A549 (cell line): Measurements from ENCODE around the gene BOK.

ENCODE experiments used
- HOXA7 ChIP-seq: fragments of 250-450 bp; sonication (Bioruptor Pico); IDR thresholded peaks from 2 replicates; pipeline ENCODE4 v1.5.0; 2020; ENCODE audit warnings: mild to moderate bottlenecking, moderate library complexity
- MAFK ChIP-seq: fragments of 450-650 bp; IDR thresholded peaks from 2 replicates; pipeline ENCODE4 v1.6.1; 2014; ENCODE audit not compliant: partially characterized antibody
- RAD21 ChIP-seq, 2 experiments: fragments of >200 bp in 1 of 2; sonication (Bioruptor Twin) in 1 of 2; formaldehyde crosslinking in 1 of 2; IDR thresholded peaks in 1 of 2; conservative IDR thresholded peaks in 1 of 2; 2 replicates in 1 of 2; 3 replicates in 1 of 2; pipeline ENCODE4 v1.6.1; 2012 to 2018; ENCODE audit warnings: inconsistent platforms in 1 of 2
- TF ChIP-seq, protein P1 (sequence below): fragments of >200 bp; sonication (Bioruptor Twin); formaldehyde crosslinking; IDR thresholded peaks from 3 replicates; pipeline ENCODE4 v1.5.1; 2016
- TF ChIP-seq, protein P2 (sequence below): fragments of 200-600 bp; sonication (generic); IDR thresholded peaks from 2 replicates; pipeline ENCODE4 v1.6.1; 2016; ENCODE audit warnings: antibody characterized with exemption, mild to moderate bottlenecking, moderate library complexity
- TF ChIP-seq, protein P3 (sequence below): IDR thresholded peaks from 2 replicates; pipeline ENCODE4 v1.6.1; 2012
- TF ChIP-seq, protein P4 (sequence below): fragments of >200 bp; sonication (Bioruptor Twin); formaldehyde crosslinking; IDR thresholded peaks from 3 replicates; pipeline ENCODE4 v1.6.1; 2016

DNA sequence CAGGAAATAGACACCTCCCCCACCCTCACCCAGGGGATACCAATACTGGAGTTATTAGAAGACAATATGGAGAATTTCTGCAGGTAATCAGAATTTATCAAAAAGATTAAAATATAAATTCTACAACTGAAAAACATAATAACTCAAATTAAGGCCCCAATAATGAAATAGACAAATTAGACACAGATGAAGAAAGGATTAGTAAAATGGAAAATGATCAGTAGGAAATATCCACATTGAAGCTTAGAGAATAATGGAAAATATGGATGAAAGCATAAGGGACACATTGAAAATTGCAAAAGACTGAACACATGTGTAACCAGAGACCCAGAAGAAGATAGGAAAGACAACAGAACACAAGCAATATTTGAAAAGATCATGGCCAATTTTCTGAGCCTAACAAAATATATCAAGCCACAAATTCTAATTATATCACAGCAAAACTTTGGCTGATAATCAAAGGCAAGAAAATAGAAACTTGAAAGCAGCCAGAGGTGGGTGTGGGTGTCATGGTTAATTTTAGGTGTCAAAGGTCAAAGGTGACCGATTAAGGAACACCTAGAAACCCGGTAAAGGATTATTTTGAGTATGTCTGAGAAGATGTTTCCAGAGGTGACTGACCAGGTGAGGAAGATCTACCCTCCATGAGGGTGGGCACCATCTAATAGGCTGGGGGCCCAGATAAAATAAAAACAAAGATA lies 28.2 kb downstream of the BOK start:
- TF ChIP-seq, protein P1, sequence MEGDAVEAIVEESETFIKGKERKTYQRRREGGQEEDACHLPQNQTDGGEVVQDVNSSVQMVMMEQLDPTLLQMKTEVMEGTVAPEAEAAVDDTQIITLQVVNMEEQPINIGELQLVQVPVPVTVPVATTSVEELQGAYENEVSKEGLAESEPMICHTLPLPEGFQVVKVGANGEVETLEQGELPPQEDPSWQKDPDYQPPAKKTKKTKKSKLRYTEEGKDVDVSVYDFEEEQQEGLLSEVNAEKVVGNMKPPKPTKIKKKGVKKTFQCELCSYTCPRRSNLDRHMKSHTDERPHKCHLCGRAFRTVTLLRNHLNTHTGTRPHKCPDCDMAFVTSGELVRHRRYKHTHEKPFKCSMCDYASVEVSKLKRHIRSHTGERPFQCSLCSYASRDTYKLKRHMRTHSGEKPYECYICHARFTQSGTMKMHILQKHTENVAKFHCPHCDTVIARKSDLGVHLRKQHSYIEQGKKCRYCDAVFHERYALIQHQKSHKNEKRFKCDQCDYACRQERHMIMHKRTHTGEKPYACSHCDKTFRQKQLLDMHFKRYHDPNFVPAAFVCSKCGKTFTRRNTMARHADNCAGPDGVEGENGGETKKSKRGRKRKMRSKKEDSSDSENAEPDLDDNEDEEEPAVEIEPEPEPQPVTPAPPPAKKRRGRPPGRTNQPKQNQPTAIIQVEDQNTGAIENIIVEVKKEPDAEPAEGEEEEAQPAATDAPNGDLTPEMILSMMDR = no peak
- TF ChIP-seq, protein P2, sequence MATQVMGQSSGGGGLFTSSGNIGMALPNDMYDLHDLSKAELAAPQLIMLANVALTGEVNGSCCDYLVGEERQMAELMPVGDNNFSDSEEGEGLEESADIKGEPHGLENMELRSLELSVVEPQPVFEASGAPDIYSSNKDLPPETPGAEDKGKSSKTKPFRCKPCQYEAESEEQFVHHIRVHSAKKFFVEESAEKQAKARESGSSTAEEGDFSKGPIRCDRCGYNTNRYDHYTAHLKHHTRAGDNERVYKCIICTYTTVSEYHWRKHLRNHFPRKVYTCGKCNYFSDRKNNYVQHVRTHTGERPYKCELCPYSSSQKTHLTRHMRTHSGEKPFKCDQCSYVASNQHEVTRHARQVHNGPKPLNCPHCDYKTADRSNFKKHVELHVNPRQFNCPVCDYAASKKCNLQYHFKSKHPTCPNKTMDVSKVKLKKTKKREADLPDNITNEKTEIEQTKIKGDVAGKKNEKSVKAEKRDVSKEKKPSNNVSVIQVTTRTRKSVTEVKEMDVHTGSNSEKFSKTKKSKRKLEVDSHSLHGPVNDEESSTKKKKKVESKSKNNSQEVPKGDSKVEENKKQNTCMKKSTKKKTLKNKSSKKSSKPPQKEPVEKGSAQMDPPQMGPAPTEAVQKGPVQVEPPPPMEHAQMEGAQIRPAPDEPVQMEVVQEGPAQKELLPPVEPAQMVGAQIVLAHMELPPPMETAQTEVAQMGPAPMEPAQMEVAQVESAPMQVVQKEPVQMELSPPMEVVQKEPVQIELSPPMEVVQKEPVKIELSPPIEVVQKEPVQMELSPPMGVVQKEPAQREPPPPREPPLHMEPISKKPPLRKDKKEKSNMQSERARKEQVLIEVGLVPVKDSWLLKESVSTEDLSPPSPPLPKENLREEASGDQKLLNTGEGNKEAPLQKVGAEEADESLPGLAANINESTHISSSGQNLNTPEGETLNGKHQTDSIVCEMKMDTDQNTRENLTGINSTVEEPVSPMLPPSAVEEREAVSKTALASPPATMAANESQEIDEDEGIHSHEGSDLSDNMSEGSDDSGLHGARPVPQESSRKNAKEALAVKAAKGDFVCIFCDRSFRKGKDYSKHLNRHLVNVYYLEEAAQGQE = no peak
- TF ChIP-seq, protein P3, sequence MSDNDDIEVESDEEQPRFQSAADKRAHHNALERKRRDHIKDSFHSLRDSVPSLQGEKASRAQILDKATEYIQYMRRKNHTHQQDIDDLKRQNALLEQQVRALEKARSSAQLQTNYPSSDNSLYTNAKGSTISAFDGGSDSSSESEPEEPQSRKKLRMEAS = no peak
- TF ChIP-seq, protein P4, sequence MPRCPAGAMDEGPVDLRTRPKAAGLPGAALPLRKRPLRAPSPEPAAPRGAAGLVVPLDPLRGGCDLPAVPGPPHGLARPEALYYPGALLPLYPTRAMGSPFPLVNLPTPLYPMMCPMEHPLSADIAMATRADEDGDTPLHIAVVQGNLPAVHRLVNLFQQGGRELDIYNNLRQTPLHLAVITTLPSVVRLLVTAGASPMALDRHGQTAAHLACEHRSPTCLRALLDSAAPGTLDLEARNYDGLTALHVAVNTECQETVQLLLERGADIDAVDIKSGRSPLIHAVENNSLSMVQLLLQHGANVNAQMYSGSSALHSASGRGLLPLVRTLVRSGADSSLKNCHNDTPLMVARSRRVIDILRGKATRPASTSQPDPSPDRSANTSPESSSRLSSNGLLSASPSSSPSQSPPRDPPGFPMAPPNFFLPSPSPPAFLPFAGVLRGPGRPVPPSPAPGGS = no peak
- no peak for TF ChIP-seq RAD21 (conservative IDR thresholded peaks at IDR 0.05 in 1 of 2, IDR thresholded peaks at IDR 0.05 in 1 of 2)
- no peak for TF ChIP-seq MAFK
- TF ChIP-seq HOXA7 (CRISPR knock-in tag) = no peak
